Measurements from ENCODE around the gene NOC2L.
A peak's percentile ranks its signal among the peaks of the same experiment; 100 is the strongest.

- TF ChIP-seq CTCF (IDR thresholded peaks at IDR 0.05; ENCODE audit: low read length) (peak; percentile 75), EZH2 (IDR thresholded peaks at IDR 0.05; ENCODE audit: borderline replicate concordance, low read length) (no peak)
Observed at GRCh38 chr1:904310-904950, 54.6 kb downstream of the NOC2L start.

All from OCI-LY1 (cell line).